Gastroesophageal sphincter (tissue), 3 donors: ENCODE data around the gene ABHD5.

Experiments
- POLR2AphosphoS5 ChIP-seq: sonication (generic); formaldehyde crosslinking; IDR thresholded peaks from one replicate; pipeline ENCODE4 v1.6.1; 2017; ENCODE audit warnings: antibody characterized with exemption
- TF ChIP-seq, protein P1 (sequence below), 4 experiments: fragments of 200-600 bp in 2 of 4; fragments of 450-650 bp in 2 of 4; sonication (generic) in 1 of 4; IDR thresholded peaks; one replicate each; pipeline ENCODE4 v1.5.1; 2017 to 2019; ENCODE audit warnings: antibody characterized with exemption in 4 of 4, mild to moderate bottlenecking in 2 of 4, moderate library complexity in 2 of 4

DNA sequence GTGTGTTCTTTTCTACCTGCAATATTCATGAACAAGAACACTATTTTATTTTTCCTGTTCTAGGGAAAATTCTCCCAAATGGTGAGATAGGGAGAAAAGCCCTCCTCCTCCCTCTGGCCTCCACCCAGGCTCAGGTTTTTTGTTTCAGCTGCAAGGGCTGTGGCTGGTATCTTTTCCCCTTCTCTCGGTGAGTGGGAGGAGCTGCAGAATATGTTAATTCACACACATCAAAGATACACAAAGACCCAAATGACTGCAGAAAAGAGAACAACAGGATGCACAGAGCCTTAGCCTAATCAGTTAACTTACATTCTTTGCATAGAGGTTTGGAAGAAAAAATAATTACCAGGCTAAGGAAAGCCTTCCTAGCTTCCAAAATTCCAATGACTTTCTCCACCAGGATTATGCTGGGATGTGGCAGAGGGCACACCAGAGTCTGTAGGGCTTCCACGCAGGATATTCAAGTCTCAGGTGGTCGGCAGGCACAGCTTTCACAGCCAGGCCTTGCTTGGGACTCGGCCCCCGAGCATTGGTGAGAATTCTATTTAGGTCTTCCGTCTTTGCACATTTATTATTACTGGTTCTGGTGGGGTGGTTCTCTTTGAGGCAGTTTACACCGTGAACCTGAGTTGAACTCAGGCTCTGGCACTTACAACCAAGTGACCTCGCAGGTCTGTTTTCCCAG, 64.9 kb downstream of the ABHD5 start:
- TF ChIP-seq, protein P1, sequence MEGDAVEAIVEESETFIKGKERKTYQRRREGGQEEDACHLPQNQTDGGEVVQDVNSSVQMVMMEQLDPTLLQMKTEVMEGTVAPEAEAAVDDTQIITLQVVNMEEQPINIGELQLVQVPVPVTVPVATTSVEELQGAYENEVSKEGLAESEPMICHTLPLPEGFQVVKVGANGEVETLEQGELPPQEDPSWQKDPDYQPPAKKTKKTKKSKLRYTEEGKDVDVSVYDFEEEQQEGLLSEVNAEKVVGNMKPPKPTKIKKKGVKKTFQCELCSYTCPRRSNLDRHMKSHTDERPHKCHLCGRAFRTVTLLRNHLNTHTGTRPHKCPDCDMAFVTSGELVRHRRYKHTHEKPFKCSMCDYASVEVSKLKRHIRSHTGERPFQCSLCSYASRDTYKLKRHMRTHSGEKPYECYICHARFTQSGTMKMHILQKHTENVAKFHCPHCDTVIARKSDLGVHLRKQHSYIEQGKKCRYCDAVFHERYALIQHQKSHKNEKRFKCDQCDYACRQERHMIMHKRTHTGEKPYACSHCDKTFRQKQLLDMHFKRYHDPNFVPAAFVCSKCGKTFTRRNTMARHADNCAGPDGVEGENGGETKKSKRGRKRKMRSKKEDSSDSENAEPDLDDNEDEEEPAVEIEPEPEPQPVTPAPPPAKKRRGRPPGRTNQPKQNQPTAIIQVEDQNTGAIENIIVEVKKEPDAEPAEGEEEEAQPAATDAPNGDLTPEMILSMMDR (IDR thresholded peaks at IDR 0.05): no peak
- no peak for TF ChIP-seq POLR2AphosphoS5
